ENCODE measurements around the gene B4GALT5. TPM values are rescaled to one million over a fixed set of nuclear protein-coding genes. Genes with fewer than 3 reads are reported as not detected.

B4GALT5 gene
- total RNA-seq, 1 experiment from 2014 or later = 65.0 TPM

GRCh38 chr20:49593466-49594142, 120.1 kb downstream of the B4GALT5 start:
- no peak for TF ChIP-seq CTCF (IDR thresholded peaks at IDR 0.05; ENCODE audit: insufficient read depth in 1 of 2, low read depth in 1 of 2, low read length in 1 of 2, severe bottlenecking in 1 of 2, unreplicated experiment in 1 of 2)
- BruUV-seq (replicated peaks) = no TSS peak
- Histone ChIP-seq H3K9me3 (no peaks in the 10 kb centered on the region), H3K4me1 (peaks cover 26% of the 10 kb centered on the region), H3K36me3 (ENCODE audit: control insufficient read depth, insufficient read depth, low read length) (no peaks in the 10 kb centered on the region), H3K27me3 (replicated peaks; ENCODE audit: control insufficient read depth, insufficient read depth, low read length) (no peaks in the 10 kb centered on the region), H3K4me3 (ENCODE audit: low read depth, low read length) (no peak overlapping the region)
- Mint-ChIP-seq H3K4me1 (ENCODE audit: low read depth, unreplicated experiment) (peaks cover 31% of the 10 kb centered on the region), H3K4me3 (ENCODE audit: unreplicated experiment) (no peak overlapping the region), H3K27me3 (ENCODE audit: insufficient read depth, unreplicated experiment) (no peaks in the 10 kb centered on the region), H3K36me3 (ENCODE audit: insufficient read depth, unreplicated experiment) (no peaks in the 10 kb centered on the region), H3K9me3 (ENCODE audit: unreplicated experiment) (no peaks in the 10 kb centered on the region), H3K27ac (ENCODE audit: unreplicated experiment) (peak overlapping the region; percentile 16)
- no peak for DNase-seq
- POLR2A ChIA-PET = interaction anchor here (1.4 kb wide), 1 partner anchor 10 kb away, joined by 7 read pairs; no protein-coding TSS in a partner anchor
- intact Hi-C loops (cut with micrococcal nuclease; ENCODE audit: unreplicated experiment) = no loop called here
- CTCF ChIA-PET = interaction anchor here (0.9 to 4.4 kb wide), 5 partner anchors 10 to 52 kb away, joined by 3 to 19 read pairs (median 13); no protein-coding TSS in a partner anchor

- Mint-ChIP-seq H3K36me3 (ENCODE audit: insufficient read depth, unreplicated experiment) (no peaks in the 10 kb centered on the region), H3K27me3 (ENCODE audit: insufficient read depth, unreplicated experiment) (no peaks in the 10 kb centered on the region), H3K4me3 (ENCODE audit: unreplicated experiment) (no peak overlapping the region), H3K9me3 (ENCODE audit: unreplicated experiment) (no peaks in the 10 kb centered on the region), H3K4me1 (ENCODE audit: low read depth, unreplicated experiment) (peaks cover 31% of the 10 kb centered on the region), H3K27ac (ENCODE audit: unreplicated experiment) (no peak overlapping the region)
- H3K36me3 ChIP-seq (ENCODE audit: control insufficient read depth, insufficient read depth, low read length) = no peaks in the 10 kb centered on the region
- H3K27me3 ChIP-seq (replicated peaks; ENCODE audit: control insufficient read depth, insufficient read depth, low read length) = no peaks in the 10 kb centered on the region
- no peak overlapping the region for H3K4me3 ChIP-seq (ENCODE audit: low read depth, low read length)
- DNase-seq = no peak
- POLR2A ChIA-PET = no interaction called here
- intact Hi-C loops (cut with micrococcal nuclease; ENCODE audit: unreplicated experiment) = no loop called here
- peaks cover 26% of the 10 kb centered on the region for H3K4me1 ChIP-seq
- CTCF ChIA-PET = interaction anchor here (1.2 kb wide), 2 partner anchors 11 to 18 kb away, joined by 5 read pairs; no protein-coding TSS in a partner anchor
- no peak for TF ChIP-seq CTCF (IDR thresholded peaks at IDR 0.05; ENCODE audit: insufficient read depth in 1 of 2, low read depth in 1 of 2, low read length in 1 of 2, severe bottlenecking in 1 of 2, unreplicated experiment in 1 of 2)
- no peaks in the 10 kb centered on the region for H3K9me3 ChIP-seq
- BruUV-seq (replicated peaks) = no TSS peak
Observed at GRCh38 chr20:49592120-49592519, 121.6 kb downstream of the B4GALT5 start.

- Histone ChIP-seq H3K36me3 (ENCODE audit: control insufficient read depth, insufficient read depth, low read length) (no peaks in the 10 kb centered on the region), H3K4me1 (peaks cover 26% of the 10 kb centered on the region), H3K9me3 (no peaks in the 10 kb centered on the region), H3K4me3 (ENCODE audit: low read depth, low read length) (no peak overlapping the region), H3K27me3 (replicated peaks; ENCODE audit: control insufficient read depth, insufficient read depth, low read length) (no peaks in the 10 kb centered on the region)
- DNase-seq = no peak
- Mint-ChIP-seq H3K9me3 (ENCODE audit: unreplicated experiment) (no peaks in the 10 kb centered on the region), H3K4me3 (ENCODE audit: unreplicated experiment) (no peak overlapping the region), H3K27me3 (ENCODE audit: insufficient read depth, unreplicated experiment) (no peaks in the 10 kb centered on the region), H3K36me3 (ENCODE audit: insufficient read depth, unreplicated experiment) (no peaks in the 10 kb centered on the region), H3K4me1 (ENCODE audit: low read depth, unreplicated experiment) (peaks cover 31% of the 10 kb centered on the region), H3K27ac (ENCODE audit: unreplicated experiment) (no peak overlapping the region)
- CTCF ChIA-PET = interaction anchor here (1.0 to 1.2 kb wide), 5 partner anchors 9 to 50 kb away, joined by 3 to 8 read pairs (median 5); no protein-coding TSS in a partner anchor
- intact Hi-C loops (cut with micrococcal nuclease; ENCODE audit: unreplicated experiment) = no loop called here
- POLR2A ChIA-PET = no interaction called here
- no TSS peak for BruUV-seq (replicated peaks)
- TF ChIP-seq CTCF (IDR thresholded peaks at IDR 0.05; ENCODE audit: insufficient read depth in 1 of 2, low read depth in 1 of 2, low read length in 1 of 2, severe bottlenecking in 1 of 2, unreplicated experiment in 1 of 2) = no peak
Observed at GRCh38 chr20:49591217-49591865, 122.3 kb downstream of the B4GALT5 start.

All from Caco-2 (cell line).